ENCODE results near the gene MRPS18C. TPM values are rescaled to one million over a fixed set of nuclear protein-coding genes. Genes with fewer than 3 reads are reported as not detected.

The MRPS18C gene
- total and polyA plus RNA-seq, 11 donors = 27.8 to 78.0 (median 54.2) TPM

DNA sequence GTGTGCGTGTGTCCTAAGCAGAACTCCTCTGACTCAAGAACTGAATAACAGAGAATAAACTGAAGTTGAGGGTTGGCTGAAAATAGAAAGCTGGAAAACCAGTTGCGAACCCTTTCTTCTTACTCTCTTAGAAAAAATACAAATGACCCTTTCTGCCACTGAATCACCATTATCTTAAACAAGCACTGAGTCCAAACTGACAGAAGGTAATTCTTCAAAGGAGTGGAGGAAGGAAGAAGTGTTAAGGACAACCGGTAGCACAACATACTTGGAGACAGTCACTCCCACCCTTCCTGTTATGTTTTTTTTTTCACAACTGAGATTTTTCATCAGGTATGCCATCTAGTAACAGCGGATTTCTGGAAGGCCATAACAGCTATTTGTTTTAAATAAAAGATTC is 38.3 kb upstream of the MRPS18C start:
- H3K27me3 ChIP-seq = no peaks in the 10 kb centered on the region
- no peak overlapping the region for H3K27ac ChIP-seq
- H3K36me3 ChIP-seq = peaks cover 0 to 100% (median 85%) of the 10 kb centered on the region in 9 donors
- H3K9me3 ChIP-seq = no peaks in the 10 kb centered on the region
- TF ChIP-seq, protein P1, sequence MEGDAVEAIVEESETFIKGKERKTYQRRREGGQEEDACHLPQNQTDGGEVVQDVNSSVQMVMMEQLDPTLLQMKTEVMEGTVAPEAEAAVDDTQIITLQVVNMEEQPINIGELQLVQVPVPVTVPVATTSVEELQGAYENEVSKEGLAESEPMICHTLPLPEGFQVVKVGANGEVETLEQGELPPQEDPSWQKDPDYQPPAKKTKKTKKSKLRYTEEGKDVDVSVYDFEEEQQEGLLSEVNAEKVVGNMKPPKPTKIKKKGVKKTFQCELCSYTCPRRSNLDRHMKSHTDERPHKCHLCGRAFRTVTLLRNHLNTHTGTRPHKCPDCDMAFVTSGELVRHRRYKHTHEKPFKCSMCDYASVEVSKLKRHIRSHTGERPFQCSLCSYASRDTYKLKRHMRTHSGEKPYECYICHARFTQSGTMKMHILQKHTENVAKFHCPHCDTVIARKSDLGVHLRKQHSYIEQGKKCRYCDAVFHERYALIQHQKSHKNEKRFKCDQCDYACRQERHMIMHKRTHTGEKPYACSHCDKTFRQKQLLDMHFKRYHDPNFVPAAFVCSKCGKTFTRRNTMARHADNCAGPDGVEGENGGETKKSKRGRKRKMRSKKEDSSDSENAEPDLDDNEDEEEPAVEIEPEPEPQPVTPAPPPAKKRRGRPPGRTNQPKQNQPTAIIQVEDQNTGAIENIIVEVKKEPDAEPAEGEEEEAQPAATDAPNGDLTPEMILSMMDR (IDR thresholded peaks at IDR 0.05) = no peak
- no peak for TF ChIP-seq POLR2A (IDR thresholded peaks at IDR 0.05)
- no peaks in the 10 kb centered on the region for H3K4me1 ChIP-seq
- DNase-seq = no peak
- no peak for ATAC-seq
- H3K4me3 ChIP-seq = no peak overlapping the region
- intact Hi-C loops (cut with DNase I) = no loop called here
- 78 to 90% (median 87%) methylated on average over 4 of the region's 4 CpGs for WGBS, 4 donors

DNA sequence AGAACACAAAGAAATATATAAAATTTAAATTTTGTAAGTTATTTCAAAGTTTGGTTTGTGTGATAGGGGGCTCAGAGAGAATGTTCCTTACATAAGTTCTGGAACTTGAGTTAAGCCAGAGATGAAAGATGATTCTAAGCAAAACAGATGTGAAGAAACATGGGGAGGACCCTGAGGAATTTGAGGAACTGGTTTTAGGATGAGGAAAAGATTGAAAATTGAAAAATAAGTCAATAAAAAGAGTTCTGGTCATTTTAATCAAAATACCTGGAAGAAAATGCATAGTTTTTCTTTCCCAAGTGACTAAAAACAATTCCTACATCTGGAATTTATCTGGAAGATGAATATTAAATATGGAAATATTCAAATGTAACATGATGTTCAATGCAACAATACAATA is 37.6 kb upstream of the MRPS18C start:
- ATAC-seq (no peak), DNase-seq (no peak)
- no peaks in the 10 kb centered on the region for H3K27me3 ChIP-seq
- H3K4me1 ChIP-seq = no peaks in the 10 kb centered on the region
- no peak for TF ChIP-seq POLR2A (IDR thresholded peaks at IDR 0.05)
- TF ChIP-seq, protein P1 (IDR thresholded peaks at IDR 0.05) = no peak
- peaks cover 0 to 100% (median 85%) of the 10 kb centered on the region in 9 donors for H3K36me3 ChIP-seq
- H3K4me3 ChIP-seq = no peak overlapping the region
- intact Hi-C loops (cut with DNase I) = no loop called here
- H3K9me3 ChIP-seq = no peaks in the 10 kb centered on the region
- H3K27ac ChIP-seq = no peak overlapping the region

DNA sequence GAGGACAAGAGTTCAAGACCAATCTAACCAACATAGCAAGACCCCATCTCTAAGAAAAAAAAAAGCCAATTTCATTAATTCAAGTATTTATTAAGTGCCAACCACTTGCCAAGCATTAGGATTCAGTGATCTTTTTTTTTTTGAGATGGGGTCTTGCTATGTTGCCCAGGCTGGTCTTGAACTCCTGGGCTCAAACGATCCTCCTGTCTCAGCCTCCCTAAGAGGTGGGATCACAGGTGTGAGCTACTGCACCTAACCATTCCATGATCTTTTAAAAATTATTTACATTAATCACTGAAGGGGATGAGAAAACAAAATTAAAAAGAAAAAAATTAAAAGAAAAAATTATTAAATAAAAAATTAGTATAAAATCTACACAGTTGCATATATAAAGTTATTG is 24.7 kb upstream of the MRPS18C start:
- TF ChIP-seq, protein P1 (IDR thresholded peaks at IDR 0.05) = no peak
- no peak for TF ChIP-seq POLR2A (IDR thresholded peaks at IDR 0.05)
- ATAC-seq = no peak
- H3K4me3 ChIP-seq = no peak overlapping the region
- intact Hi-C loops (cut with DNase I) = no loop called here
- H3K27me3 ChIP-seq = no peaks in the 10 kb centered on the region
- H3K4me1 ChIP-seq = no peaks in the 10 kb centered on the region
- H3K36me3 ChIP-seq = peaks cover 0 to 88% (median 58%) of the 10 kb centered on the region in 9 donors
- no peak for DNase-seq
- H3K27ac ChIP-seq = no peak overlapping the region
- no peaks in the 10 kb centered on the region for H3K9me3 ChIP-seq
- 95 to 100% (median 98%) methylated on average over 1 of the region's 1 CpG for WGBS, 4 donors

DNA sequence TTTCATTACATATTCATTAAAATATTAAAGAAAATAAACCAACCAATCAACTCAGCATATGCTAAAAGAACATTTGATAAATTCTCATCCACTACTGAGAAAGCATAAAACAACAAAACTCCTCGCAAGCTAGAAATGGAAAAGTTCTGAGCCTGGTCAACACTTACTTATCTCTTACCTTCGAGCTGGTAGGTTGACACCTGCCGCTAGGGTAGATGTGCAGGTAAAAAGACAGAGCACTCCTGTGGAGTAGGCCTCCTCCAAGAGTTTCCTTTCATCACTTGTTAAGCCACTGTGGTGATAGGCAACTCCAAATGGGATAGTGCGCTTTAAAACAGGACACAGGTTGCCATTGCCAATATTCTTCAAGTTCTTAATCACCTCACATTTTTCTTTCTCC is 19.2 kb upstream of the MRPS18C start:
- ATAC-seq (no peak), DNase-seq (no peak)
- 88 to 93% (median 90%) methylated on average over 4 of the region's 4 CpGs for WGBS, 4 donors
- intact Hi-C loops (cut with DNase I) = no loop called here
- Histone ChIP-seq H3K36me3 (peaks cover 0 to 89% (median 59%) of the 10 kb centered on the region in 9 donors), H3K4me3 (no peak overlapping the region), H3K27me3 (no peaks in the 10 kb centered on the region), H3K4me1 (no peaks in the 10 kb centered on the region), H3K27ac (no peak overlapping the region), H3K9me3 (no peaks in the 10 kb centered on the region)
- TF ChIP-seq, protein P1 (IDR thresholded peaks at IDR 0.05) = no peak
- no peak for TF ChIP-seq POLR2A (IDR thresholded peaks at IDR 0.05)

Data from heart left ventricle (tissue), 16 donors.